Activated T-helper 17 cell treated with anti-CD3 and anti-CD28 coated beads, Interleukin-2, amount 50 U/mL, for 72 hours (primary cell): ENCODE measurements around the gene PTPN20. TPM values are rescaled to one million over a fixed set of nuclear protein-coding genes. Genes with fewer than 3 reads are reported as not detected.
"Not testable (repeated sequence)": the region's sequence is repeated elsewhere in the genome, so short reads cannot be mapped to it uniquely, and the experiment has no call there.

Source experiments
- ATAC-seq: fragments of 150-1000 bp; cut with Tn5 transposase; replicated peaks from 2 replicates; pipeline ENCODE4 v1.10.0; 2021; ENCODE audit warnings: mild to moderate bottlenecking, moderate library complexity
- H3K27ac Mint-ChIP-seq: one replicate; pipeline ENCODE4 v1.8.0; 2022; ENCODE audit warnings: mixed read lengths
- H3K27me3 Mint-ChIP-seq: one replicate; pipeline ENCODE4 v1.8.0; 2022; ENCODE audit warnings: mixed read lengths
- H3K36me3 Mint-ChIP-seq: one replicate; pipeline ENCODE4 v1.8.0; 2022; ENCODE audit warnings: low read depth, mild to moderate bottlenecking, mixed read lengths
- H3K4me1 Mint-ChIP-seq: one replicate; pipeline ENCODE4 v1.8.0; 2022; ENCODE audit warnings: mixed read lengths
- H3K4me3 Mint-ChIP-seq: one replicate; pipeline ENCODE4 v1.8.0; 2022; ENCODE audit warnings: mild to moderate bottlenecking, mixed read lengths
- H3K9me3 Mint-ChIP-seq: one replicate; pipeline ENCODE4 v1.8.0; 2022; ENCODE audit warnings: mixed read lengths
- total RNA-seq, 2 donors: library from RNA; stranded (reverse); gene quantifications; one replicate each; pipeline ENCODE4 v1.2.3, GENCODE V29; 2022

PTPN20 gene
- total RNA-seq, 2 donors from 2014 or later, result 0.22 to 0.85 TPM

DNA sequence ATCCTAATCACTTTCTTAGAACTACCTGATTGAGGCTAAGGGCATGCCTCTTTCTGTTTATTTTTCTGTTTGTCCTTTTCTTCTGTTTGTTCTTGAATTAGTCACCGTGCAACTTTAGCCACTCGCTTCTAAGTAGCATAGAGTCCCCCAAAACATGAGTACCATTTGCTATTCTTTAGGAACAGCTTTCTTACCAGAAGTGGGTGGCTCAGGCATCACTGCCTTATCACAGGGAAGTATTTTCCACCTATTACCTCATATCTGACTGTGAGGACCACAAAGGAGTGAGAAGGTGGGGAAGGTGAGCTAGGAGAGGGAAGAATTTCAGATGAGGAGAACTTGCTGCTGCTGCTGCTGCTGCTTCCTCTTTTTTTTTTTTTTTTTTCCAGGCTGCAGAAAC lies 13.9 kb downstream of the PTPN20 start:
- not testable (repeated sequence) for H3K36me3 Mint-ChIP-seq, H3K4me3 Mint-ChIP-seq, H3K4me1 Mint-ChIP-seq, H3K27ac Mint-ChIP-seq, H3K9me3 Mint-ChIP-seq, H3K27me3 Mint-ChIP-seq, ATAC-seq

DNA sequence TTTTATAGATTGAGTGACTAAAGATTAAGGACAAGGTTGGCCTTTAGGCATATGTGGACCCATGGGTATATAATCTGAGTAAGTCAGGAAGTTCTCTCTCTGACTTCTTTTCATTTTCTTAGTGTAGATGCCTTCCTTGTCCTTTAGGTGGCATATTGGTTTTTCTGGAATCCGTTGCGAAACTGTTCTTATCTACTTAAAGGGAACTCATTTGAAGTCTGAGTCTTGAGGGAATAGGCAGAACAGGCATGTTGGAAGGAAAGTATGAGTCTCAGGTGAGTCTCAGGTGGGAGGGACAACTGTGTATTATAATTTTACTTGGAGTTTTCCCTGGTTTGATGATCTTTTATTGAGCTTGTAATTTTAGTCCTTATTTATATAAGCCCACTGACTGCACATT lies 14.6 kb downstream of the PTPN20 start:
- not testable (repeated sequence) for H3K4me1 Mint-ChIP-seq, H3K4me3 Mint-ChIP-seq, H3K9me3 Mint-ChIP-seq, H3K36me3 Mint-ChIP-seq, ATAC-seq, H3K27ac Mint-ChIP-seq, H3K27me3 Mint-ChIP-seq

DNA sequence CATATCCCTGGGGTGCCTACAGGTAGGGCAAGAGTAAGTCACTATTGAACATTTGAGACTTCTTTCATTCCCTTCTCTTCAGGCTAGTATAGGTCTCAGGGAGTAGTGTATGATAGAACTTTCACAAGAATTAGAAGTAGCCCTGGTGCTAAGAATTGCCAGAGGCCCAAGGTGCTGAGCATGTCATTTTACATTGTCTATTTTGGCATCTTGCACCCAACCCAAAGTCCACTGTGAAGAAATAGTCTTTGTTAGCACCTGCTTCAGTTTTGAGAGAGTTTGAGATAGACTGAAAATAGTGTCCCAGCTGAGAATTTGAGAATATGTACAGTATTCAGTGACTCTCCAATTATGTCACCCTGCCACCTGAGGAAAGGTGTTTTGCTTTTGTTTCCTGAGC lies 17.6 kb downstream of the PTPN20 start:
- H3K36me3 Mint-ChIP-seq, H3K9me3 Mint-ChIP-seq, H3K4me1 Mint-ChIP-seq, H3K4me3 Mint-ChIP-seq, H3K27me3 Mint-ChIP-seq, H3K27ac Mint-ChIP-seq, ATAC-seq: not testable (repeated sequence)

DNA sequence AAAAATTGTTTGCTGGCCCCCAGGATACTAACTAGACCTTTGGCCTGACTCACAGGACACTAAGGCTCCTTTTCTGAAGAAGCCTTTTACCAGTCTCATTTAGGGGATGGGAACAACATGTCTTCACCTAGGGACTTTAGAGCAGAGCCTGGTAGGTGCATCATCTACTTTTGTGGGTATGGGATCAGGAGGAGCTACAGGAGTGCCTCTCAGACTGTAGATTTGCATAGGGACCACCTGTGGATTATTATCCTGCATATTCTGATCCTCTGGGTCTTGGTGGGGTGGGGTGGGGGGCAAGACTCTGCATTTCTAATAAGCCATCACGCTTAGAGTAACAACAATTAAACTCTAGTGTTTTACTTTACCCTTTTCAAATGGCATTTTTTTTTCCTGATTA lies 21.2 kb downstream of the PTPN20 start:
- ATAC-seq, H3K27ac Mint-ChIP-seq, H3K36me3 Mint-ChIP-seq, H3K27me3 Mint-ChIP-seq, H3K4me3 Mint-ChIP-seq, H3K9me3 Mint-ChIP-seq, H3K4me1 Mint-ChIP-seq: not testable (repeated sequence)

DNA sequence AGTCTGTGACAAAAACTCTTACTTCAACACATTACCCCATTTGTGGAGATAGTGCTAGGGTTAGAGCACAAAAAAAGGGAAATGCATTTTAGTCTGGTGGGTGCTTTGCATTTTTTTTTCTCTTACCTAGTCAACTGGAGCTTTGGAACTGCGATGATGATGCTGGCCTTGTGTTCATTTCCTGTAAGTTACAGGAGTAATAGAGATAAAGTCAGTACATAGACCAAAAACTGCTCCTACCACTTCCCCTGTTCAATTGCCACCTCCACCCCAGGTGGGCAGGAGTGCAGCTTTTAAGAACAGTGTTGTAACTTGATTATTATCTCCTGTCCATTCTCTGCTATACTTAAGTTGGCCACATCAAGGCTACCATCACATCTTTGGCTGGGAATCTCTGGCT lies 29.9 kb downstream of the PTPN20 start:
- H3K27me3 Mint-ChIP-seq, H3K9me3 Mint-ChIP-seq, H3K27ac Mint-ChIP-seq, H3K36me3 Mint-ChIP-seq, ATAC-seq, H3K4me1 Mint-ChIP-seq, H3K4me3 Mint-ChIP-seq: not testable (repeated sequence)

DNA sequence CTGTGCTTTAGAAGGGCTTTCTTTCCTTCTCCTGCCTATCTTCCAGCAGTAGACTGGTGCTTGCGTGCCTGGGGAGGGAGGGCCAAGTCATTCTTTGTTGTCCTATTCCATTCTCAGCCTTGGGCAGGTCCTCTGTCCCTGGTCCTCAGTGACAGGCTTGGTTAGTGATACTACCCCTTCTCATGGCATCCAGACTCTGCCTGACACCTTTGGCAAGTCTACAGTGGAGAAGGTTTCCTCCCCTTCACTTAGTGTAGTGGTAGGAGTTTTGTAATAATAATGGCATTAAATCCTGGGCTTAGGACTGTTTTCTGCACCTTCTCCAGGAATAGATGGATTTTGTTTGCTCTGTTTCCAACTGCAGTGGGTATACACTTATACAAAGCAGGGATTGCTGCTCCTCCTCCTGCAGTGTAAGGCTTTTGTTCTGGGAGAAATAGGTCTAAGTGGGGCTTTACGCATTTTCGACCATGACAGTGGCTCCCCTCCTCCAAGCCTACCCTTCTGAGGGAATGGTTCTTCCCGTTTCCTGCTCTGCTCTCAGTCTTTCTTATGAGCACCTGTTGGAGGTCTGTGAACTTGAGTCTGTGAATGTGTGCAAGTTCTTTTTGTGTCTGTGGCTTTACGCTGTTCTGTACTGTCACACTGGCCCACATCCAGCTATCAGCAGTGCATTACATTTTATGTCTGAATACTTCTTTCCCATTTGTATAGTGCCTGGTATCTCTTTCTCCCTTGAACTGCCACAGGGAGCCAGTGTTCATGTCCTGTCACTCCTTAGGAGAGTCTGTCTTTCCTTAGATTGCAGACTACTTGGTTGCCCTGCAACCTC lies 37.7 kb downstream of the PTPN20 start:
- H3K9me3 Mint-ChIP-seq, ATAC-seq, H3K36me3 Mint-ChIP-seq, H3K4me1 Mint-ChIP-seq, H3K27ac Mint-ChIP-seq, H3K27me3 Mint-ChIP-seq, H3K4me3 Mint-ChIP-seq: not testable (repeated sequence)

DNA sequence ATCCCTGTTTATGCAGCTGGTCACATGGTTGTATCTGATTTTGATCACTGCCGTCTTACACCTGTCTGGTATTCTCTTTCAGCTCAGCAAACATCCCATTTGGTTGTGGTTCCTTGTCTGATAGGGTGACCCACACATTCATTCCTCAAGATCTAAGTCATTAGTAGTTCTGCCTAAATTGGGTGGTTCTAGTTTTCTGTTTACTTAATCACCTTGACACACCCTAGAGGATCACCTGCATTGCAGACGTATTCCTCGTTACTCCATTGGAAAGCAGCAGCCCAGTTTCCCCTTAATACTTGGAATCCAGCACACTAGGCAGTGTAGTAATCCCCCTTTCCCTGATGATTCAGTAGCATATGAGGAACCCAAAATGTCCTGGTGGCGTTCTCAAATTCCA lies 41.3 kb downstream of the PTPN20 start:
- not testable (repeated sequence) for H3K27ac Mint-ChIP-seq, H3K36me3 Mint-ChIP-seq, H3K4me1 Mint-ChIP-seq, H3K9me3 Mint-ChIP-seq, ATAC-seq, H3K4me3 Mint-ChIP-seq, H3K27me3 Mint-ChIP-seq

DNA sequence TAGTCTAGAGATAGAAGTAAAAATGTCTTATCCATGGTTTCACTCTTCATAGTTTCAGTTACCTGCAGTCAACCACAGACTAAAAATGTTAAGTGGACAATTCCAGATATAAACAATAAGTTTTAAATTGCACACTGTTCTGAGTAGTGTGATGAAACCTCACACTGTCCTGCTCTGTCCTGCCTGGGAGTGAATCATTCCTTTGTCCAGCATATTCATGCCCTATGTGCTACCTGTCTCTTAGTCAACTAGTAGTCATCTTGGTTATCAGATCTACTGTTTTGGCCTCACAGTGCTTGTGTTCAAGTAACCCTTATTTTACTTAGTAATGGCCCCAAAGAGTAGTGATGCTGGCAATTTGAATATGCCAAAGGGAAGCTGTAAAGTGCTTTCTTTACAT lies 49.5 kb downstream of the PTPN20 start:
- H3K36me3 Mint-ChIP-seq, H3K4me3 Mint-ChIP-seq, H3K9me3 Mint-ChIP-seq, H3K27ac Mint-ChIP-seq, H3K4me1 Mint-ChIP-seq, H3K27me3 Mint-ChIP-seq, ATAC-seq: not testable (repeated sequence)

DNA sequence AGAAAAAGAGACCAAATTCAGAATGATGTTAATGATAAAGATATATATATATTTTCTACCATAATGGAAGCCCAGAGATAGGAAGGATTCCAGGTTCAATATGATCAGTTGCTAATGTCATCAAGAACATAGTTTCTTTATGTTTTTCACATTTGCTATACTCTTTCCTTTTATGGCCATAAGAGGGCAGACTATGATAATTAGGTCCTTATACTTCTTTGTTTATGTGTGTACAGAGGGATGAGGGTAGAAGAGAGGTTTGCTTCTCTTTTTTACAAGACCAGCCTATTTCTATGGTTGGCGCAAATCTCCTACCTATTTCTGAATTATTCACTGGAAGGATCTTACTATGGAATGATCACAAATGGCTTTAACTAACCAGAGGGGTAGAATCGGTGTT lies 52.1 kb downstream of the PTPN20 start:
- H3K4me1 Mint-ChIP-seq, H3K27me3 Mint-ChIP-seq, ATAC-seq, H3K4me3 Mint-ChIP-seq, H3K9me3 Mint-ChIP-seq, H3K27ac Mint-ChIP-seq, H3K36me3 Mint-ChIP-seq: not testable (repeated sequence)

DNA sequence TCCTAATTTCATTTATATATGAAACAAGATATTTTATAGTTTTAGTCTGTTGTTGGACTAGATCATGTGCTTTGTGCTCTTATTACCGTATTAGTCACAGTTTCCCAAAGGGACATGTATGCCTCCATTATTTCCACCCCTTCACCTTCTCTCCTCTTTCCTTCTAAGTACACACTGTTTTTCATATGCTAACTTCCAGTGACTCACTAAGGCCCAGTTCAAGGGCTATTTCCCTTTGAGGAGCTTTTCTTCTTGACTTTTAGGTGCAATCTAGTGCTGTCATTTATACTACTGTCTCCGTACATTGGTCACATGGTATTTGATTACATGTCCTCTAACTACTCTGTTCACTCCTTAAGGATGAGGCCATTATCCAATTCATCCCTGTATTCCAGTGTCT lies 55.8 kb downstream of the PTPN20 start:
- H3K4me3 Mint-ChIP-seq, H3K9me3 Mint-ChIP-seq, ATAC-seq, H3K36me3 Mint-ChIP-seq, H3K4me1 Mint-ChIP-seq, H3K27ac Mint-ChIP-seq, H3K27me3 Mint-ChIP-seq: not testable (repeated sequence)

DNA sequence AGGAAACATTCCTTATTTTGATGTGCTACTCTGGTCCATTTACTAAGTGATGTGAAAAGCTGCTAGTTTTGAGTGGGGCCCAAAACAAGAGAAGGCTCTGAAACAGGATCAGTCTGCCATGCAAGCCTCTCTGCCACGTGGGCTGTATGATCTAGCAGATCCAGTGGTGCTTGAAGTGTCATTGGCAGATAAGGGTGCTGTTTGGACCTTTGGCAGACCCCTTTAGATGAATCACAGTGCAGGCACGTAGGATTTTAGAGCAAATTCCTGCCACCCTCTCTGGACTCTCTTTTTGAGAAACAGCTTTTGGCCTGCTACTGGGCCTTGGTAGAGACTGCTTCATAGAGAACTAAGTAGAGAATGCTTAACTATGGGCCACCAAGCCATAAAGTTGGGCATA lies 69.0 kb downstream of the PTPN20 start:
- not testable (repeated sequence) for H3K4me1 Mint-ChIP-seq

DNA sequence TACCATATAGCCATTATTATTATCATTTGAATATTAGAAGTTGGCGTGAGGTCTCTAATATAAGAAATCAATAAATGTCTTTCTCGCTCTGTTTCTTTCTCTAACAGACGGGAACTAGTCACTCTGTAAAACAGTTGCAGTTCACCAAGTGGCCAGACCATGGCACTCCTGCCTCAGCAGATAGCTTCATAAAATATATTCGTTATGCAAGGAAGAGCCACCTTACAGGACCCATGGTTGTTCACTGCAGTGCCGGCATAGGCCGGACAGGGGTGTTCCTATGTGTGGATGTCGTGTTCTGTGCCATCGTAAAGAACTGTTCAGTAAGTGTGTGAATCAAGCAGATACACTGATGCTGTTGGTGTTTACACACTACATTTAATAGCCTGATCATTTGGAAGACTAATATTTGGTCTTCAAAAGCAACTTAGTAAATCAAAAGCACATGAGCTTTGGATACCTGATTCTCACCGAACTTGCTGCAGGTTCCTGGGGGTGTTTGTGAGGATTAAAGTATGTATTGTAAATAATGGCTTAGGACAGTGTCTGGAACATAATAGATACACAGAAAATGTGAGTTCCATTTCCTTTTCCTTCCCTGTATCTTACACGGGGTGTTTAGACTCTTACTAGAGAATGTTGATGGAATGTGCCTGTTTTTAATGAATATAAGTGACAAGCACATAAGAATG lies 76.2 kb downstream of the PTPN20 start:
- H3K27me3 Mint-ChIP-seq, H3K4me3 Mint-ChIP-seq: not testable (repeated sequence)
- ATAC-seq, result peak; percentile 75

More for the DNA sequence above, 69.0 kb downstream of the PTPN20 start:
- not testable (repeated sequence) for H3K36me3 Mint-ChIP-seq, H3K27me3 Mint-ChIP-seq, H3K4me3 Mint-ChIP-seq, H3K9me3 Mint-ChIP-seq, ATAC-seq, H3K27ac Mint-ChIP-seq

DNA sequence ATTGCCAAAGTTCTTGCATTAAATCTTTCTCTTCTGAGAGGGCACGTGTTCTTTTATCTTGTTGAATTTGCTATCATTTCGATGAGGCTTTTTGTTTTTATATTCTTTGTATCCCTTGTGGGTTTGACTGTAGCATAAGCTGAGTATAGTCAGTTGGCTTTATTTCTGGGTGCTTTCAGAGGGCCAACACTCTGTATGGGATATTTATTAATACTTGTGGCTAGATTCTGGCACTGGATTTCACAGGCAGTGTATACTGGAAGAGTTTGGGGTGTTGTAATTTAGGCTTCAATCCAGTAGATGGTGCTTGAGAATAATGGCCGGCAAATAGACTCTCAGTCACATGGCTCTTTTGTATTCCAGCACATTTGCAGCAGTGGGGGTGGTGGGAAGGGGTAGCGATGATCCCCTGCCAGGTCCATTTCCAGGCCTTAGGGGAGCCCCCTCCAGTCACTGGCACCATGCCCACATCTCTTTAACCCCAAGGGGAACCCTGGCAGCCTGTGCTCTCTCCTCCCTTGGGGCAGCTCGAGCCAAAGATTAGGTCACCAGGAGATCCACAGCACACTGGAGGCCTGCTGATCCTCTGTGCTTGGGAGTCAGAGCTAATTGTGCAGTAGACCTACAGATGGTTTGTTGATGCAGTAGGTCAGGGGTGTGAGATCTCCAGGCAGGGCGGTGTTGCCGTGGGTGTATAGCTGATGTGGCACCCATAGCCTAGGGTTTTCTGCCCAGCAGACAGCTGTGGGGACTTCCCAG lies 81.8 kb downstream of the PTPN20 start:
- Mint-ChIP-seq H3K9me3 (no peaks in the 10 kb centered on the region), H3K27me3 (peaks cover 10% of the 10 kb centered on the region), H3K27ac (no peak overlapping the region), H3K36me3 (no peaks in the 10 kb centered on the region), H3K4me1 (no peaks in the 10 kb centered on the region), H3K4me3 (no peak overlapping the region)
- ATAC-seq, result no peak

More for the DNA sequence above, 76.2 kb downstream of the PTPN20 start:
- not testable (repeated sequence) for H3K36me3 Mint-ChIP-seq, H3K27ac Mint-ChIP-seq, H3K9me3 Mint-ChIP-seq, H3K4me1 Mint-ChIP-seq

DNA sequence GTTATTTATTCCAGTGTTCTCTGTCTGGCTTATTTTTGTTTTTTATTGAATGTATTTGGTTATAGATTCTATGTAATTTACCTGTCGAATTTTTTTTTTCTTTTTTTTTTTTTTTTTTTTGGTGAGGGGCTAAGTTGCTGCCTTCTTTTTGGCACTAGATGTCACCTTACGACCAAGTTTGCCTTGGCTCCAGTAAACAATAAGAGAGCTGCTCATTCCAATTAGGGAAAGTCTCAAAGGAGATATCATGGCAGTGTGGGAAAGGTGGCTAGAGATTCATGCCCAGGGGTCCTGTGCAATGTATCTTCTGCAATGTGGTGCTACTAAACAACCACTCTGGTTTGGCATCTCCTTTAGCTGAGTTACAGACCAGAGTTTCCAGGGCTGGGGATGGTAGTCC lies 84.0 kb downstream of the PTPN20 start:
- Mint-ChIP-seq H3K4me3 (no peak overlapping the region), H3K27me3 (peaks cover 10% of the 10 kb centered on the region), H3K9me3 (no peaks in the 10 kb centered on the region), H3K27ac (no peak overlapping the region), H3K36me3 (no peaks in the 10 kb centered on the region), H3K4me1 (no peaks in the 10 kb centered on the region)
- no peak for ATAC-seq

DNA sequence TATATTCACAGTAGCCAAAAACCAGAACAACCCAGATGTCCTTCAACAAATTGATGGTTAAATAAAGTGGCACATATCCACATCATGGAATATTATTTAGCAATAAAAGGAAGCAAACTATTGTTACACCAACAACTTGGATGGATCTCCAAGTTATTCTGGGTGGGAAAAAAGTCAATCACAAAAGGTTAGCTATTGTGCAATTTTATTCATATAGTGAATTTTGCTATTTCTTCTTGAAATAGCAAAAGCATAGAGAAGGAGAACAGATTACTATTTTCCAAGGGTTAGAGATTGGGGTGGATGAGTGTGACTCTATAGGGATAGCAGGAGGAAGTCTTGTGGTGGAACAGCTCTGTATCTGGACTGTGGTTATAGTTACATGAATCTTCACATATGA lies 87.0 kb downstream of the PTPN20 start:
- Mint-ChIP-seq H3K27ac (no peak overlapping the region), H3K4me1 (no peaks in the 10 kb centered on the region), H3K27me3 (peaks cover 10% of the 10 kb centered on the region), H3K36me3 (no peaks in the 10 kb centered on the region), H3K4me3 (no peak overlapping the region), H3K9me3 (no peaks in the 10 kb centered on the region)
- ATAC-seq, result no peak
